ENCODE data around the gene DDI2. TPM values are rescaled to one million over a fixed set of nuclear protein-coding genes. Genes with fewer than 3 reads are reported as not detected.
"Not testable (repeated sequence)": the region's sequence is repeated elsewhere in the genome, so short reads cannot be mapped to it uniquely, and the experiment has no call there.

The DDI2 gene
- total RNA-seq, 2 experiments from 2014 or later: 23.5 to 40.8 TPM

- Histone ChIP-seq H3K9me3 (ENCODE audit: low read length) (no peaks in the 10 kb centered on the region), H3K79me2 (ENCODE audit: insufficient read depth, low read depth, low read length) (no peaks in the 10 kb centered on the region), H3K36me3 (ENCODE audit: insufficient read depth, low read length) (peaks cover 89% of the 10 kb centered on the region), H3K27ac (ENCODE audit: low read depth, low read length, poor library complexity, severe bottlenecking) (no peak overlapping the region), H3K4me2 (ENCODE audit: low read length) (no peak overlapping the region), H3K4me3 (ENCODE audit: low read depth, low read length, poor library complexity, severe bottlenecking) (no peak overlapping the region), H3K4me1 (ENCODE audit: insufficient read depth, low read length, poor library complexity, severe bottlenecking) (no peaks in the 10 kb centered on the region), H4K20me1 (ENCODE audit: insufficient read depth, low read length) (no peaks in the 10 kb centered on the region), H3K9me2 (ENCODE audit: insufficient read depth, low read length) (no peaks in the 10 kb centered on the region), H2AFZ (ENCODE audit: low read length) (no peak overlapping the region)
- intact Hi-C loops (cut with micrococcal nuclease; ENCODE audit: unreplicated experiment): no loop called here
- CTCF ChIA-PET (ENCODE audit: unreplicated experiment): no interaction called here
- POLR2A ChIA-PET: interaction anchor here (1.0 kb wide), 1 partner anchor 80 kb away, joined by 3 read pairs; no protein-coding TSS in a partner anchor
- TF ChIP-seq CTCF (conservative IDR thresholded peaks at IDR 0.05; ENCODE audit: low read length) (no peak), EZH2phosphoT487 (IDR thresholded peaks at IDR 0.05; ENCODE audit: borderline replicate concordance, low read depth, low read length) (no peak)
- DNase-seq (ENCODE audit: low spot score): no peak
- BruUV-seq (replicated peaks): no TSS peak
These were observed 33.2 kb downstream of the DDI2 start for GRCh38 chr1:15650433-15650832.

- H4K20me1 ChIP-seq (ENCODE audit: insufficient read depth, low read length); H3K79me2 ChIP-seq (ENCODE audit: insufficient read depth, low read depth, low read length); intact Hi-C loops (cut with micrococcal nuclease; ENCODE audit: unreplicated experiment); H3K27ac ChIP-seq (ENCODE audit: low read depth, low read length, poor library complexity, severe bottlenecking); H3K4me2 ChIP-seq (ENCODE audit: low read length); CTCF ChIA-PET (ENCODE audit: unreplicated experiment); H3K4me3 ChIP-seq (ENCODE audit: low read depth, low read length, poor library complexity, severe bottlenecking); H2AFZ ChIP-seq (ENCODE audit: low read length); DNase-seq (ENCODE audit: low spot score); H3K4me1 ChIP-seq (ENCODE audit: insufficient read depth, low read length, poor library complexity, severe bottlenecking); BruUV-seq (replicated peaks); H3K9me2 ChIP-seq (ENCODE audit: insufficient read depth, low read length); H3K9me3 ChIP-seq (ENCODE audit: low read length): not testable (repeated sequence)
- H3K36me3 ChIP-seq (ENCODE audit: insufficient read depth, low read length): peaks cover 86% of the 10 kb centered on the region
- POLR2A ChIA-PET: interaction anchor here (0.8 kb wide), 1 partner anchor 25 kb away, joined by 3 read pairs; no protein-coding TSS in a partner anchor
These were observed 34.9 kb downstream of the DDI2 start for GRCh38 chr1:15652130-15652529.

GRCh38 chr1:15654091-15654690, 36.9 kb downstream of the DDI2 start:
- Histone ChIP-seq H3K27ac (ENCODE audit: low read depth, low read length, poor library complexity, severe bottlenecking) (no peak overlapping the region), H3K9me2 (ENCODE audit: insufficient read depth, low read length) (no peaks in the 10 kb centered on the region), H3K4me2 (ENCODE audit: low read length) (no peak overlapping the region), H3K4me3 (ENCODE audit: low read depth, low read length, poor library complexity, severe bottlenecking) (no peak overlapping the region), H3K36me3 (ENCODE audit: insufficient read depth, low read length) (peaks cover 82% of the 10 kb centered on the region), H3K79me2 (ENCODE audit: insufficient read depth, low read depth, low read length) (no peaks in the 10 kb centered on the region), H2AFZ (ENCODE audit: low read length) (no peak overlapping the region), H3K4me1 (ENCODE audit: insufficient read depth, low read length, poor library complexity, severe bottlenecking) (no peaks in the 10 kb centered on the region), H4K20me1 (ENCODE audit: insufficient read depth, low read length) (no peaks in the 10 kb centered on the region), H3K9me3 (ENCODE audit: low read length) (no peaks in the 10 kb centered on the region)
- intact Hi-C loops (cut with micrococcal nuclease; ENCODE audit: unreplicated experiment): no loop called here
- ChIA-PET POLR2A (interaction anchor here (0.9 to 1.5 kb wide), 6 partner anchors 9 to 36 kb away, joined by 3 read pairs; no protein-coding TSS in a partner anchor), CTCF (ENCODE audit: unreplicated experiment) (interaction anchor here (0.9 kb wide), 1 partner anchor 10 kb away, joined by 4 read pairs; no protein-coding TSS in a partner anchor)
- no TSS peak for BruUV-seq (replicated peaks)
- DNase-seq (ENCODE audit: low spot score): no peak
- TF ChIP-seq CTCF (conservative IDR thresholded peaks at IDR 0.05; ENCODE audit: low read length) (no peak), EZH2phosphoT487 (IDR thresholded peaks at IDR 0.05; ENCODE audit: borderline replicate concordance, low read depth, low read length) (no peak)
